ENCODE results near the gene ANO6. TPM values are rescaled to one million over a fixed set of nuclear protein-coding genes. Genes with fewer than 3 reads are reported as not detected.

Gene ANO6
- total and polyA plus RNA-seq, 2 donors (not counting 1 experiment from before 2014, with no cell fraction given) = 6.6 to 19.5 TPM

DNA sequence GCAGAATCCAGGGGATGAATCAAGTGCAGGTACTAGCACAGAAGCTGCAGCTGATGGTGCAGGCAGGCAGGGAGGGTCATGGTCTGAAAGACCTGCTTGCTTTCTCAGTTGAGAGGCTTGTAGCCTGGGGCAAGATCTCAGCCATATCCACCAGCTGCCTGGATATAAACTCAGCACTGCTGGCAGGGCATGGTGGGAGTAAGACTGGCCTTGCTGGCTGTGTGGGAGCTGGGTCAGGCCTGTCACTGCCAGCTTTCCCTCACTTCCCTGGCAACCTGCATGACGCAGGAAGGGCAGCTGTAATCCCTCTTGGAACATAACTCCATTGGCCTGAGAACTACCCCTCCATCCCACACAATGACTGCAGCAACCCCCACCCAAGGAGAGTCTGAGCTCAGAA is 230.1 kb downstream of the ANO6 start:
- no peak overlapping the region for H3K4me3 ChIP-seq (ENCODE audit: control extremely low read depth in 1 of 5, extremely low read depth in 1 of 5, insufficient read depth in 1 of 5, low read depth in 2 of 5, low read length in 4 of 5)
- DNase-seq (no peak), ATAC-seq (ENCODE audit: low read depth) (no peak)
- peaks cover 0 to 4% (median 1%) of the 10 kb centered on the region in 4 experiments for H3K27me3 ChIP-seq (replicated peaks in 1 of 4; ENCODE audit: control extremely low read depth in 1 of 4, control insufficient read depth in 3 of 4, insufficient read depth in 4 of 4, low read length in 3 of 4)
- no peak overlapping the region for H3K9ac ChIP-seq (ENCODE audit: low read length)
- no peak overlapping the region for H2AFZ ChIP-seq (ENCODE audit: insufficient read depth, low read depth, low read length, poor library complexity, severe bottlenecking)
- no peaks in the 10 kb centered on the region for H4K20me1 ChIP-seq (ENCODE audit: control insufficient read depth, insufficient read depth, low read length, poor library complexity, severe bottlenecking)
- H3K79me2 ChIP-seq (ENCODE audit: control insufficient read depth, insufficient read depth, low read length) = no peaks in the 10 kb centered on the region
- H3K27me3 Mint-ChIP-seq = peaks cover 8% of the 10 kb centered on the region
- H3K4me2 ChIP-seq (replicated peaks; ENCODE audit: low read depth, low read length, poor library complexity, severe bottlenecking) = no peak overlapping the region
- H3K27ac Mint-ChIP-seq = no peak overlapping the region
- H3K27ac ChIP-seq (ENCODE audit: low read length in 2 of 2) = no peak overlapping the region
- no peak overlapping the region for H3K4me3 Mint-ChIP-seq
- H3K4me1 ChIP-seq (ENCODE audit: control insufficient read depth in 2 of 2, insufficient read depth in 2 of 2, low read length in 2 of 2) = no peaks in the 10 kb centered on the region
- 100% methylated on average over 1 of the region's 1 CpG for WGBS (ENCODE audit: insufficient coverage)
- TF ChIP-seq EZH2 (IDR thresholded peaks at IDR 0.05; ENCODE audit: borderline replicate concordance, insufficient read depth, low read depth, low read length, poor library complexity, severe bottlenecking) = no peak
- TF ChIP-seq, protein P1, sequence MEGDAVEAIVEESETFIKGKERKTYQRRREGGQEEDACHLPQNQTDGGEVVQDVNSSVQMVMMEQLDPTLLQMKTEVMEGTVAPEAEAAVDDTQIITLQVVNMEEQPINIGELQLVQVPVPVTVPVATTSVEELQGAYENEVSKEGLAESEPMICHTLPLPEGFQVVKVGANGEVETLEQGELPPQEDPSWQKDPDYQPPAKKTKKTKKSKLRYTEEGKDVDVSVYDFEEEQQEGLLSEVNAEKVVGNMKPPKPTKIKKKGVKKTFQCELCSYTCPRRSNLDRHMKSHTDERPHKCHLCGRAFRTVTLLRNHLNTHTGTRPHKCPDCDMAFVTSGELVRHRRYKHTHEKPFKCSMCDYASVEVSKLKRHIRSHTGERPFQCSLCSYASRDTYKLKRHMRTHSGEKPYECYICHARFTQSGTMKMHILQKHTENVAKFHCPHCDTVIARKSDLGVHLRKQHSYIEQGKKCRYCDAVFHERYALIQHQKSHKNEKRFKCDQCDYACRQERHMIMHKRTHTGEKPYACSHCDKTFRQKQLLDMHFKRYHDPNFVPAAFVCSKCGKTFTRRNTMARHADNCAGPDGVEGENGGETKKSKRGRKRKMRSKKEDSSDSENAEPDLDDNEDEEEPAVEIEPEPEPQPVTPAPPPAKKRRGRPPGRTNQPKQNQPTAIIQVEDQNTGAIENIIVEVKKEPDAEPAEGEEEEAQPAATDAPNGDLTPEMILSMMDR (IDR thresholded peaks at IDR 0.05) = no peak
- POLR2A ChIA-PET = no interaction called here
- CTCF ChIA-PET = interaction anchor here (0.7 kb wide), 1 partner anchor 275 kb away, joined by 3 read pairs; no protein-coding TSS in a partner anchor
- no peaks in the 10 kb centered on the region for H3K36me3 ChIP-seq (replicated peaks in 1 of 2; ENCODE audit: control extremely low read depth in 1 of 2, control insufficient read depth in 1 of 2, extremely low read depth in 1 of 2, insufficient read depth in 2 of 2, low read length in 1 of 2)
- H3K9me3 ChIP-seq (ENCODE audit: control extremely low read depth in 1 of 3, control insufficient read depth in 2 of 3, insufficient read depth in 1 of 3, low read length in 2 of 3) = peaks cover 4 to 22% (median 8%) of the 10 kb centered on the region in 3 donors
- intact Hi-C loops (cut with micrococcal nuclease) = no loop called here
- no peaks in the 10 kb centered on the region for H3K4me1 Mint-ChIP-seq
- peaks cover 16% of the 10 kb centered on the region for H3K9me3 Mint-ChIP-seq (ENCODE audit: insufficient read depth)

- no peaks in the 10 kb centered on the region for H3K9me3 ChIP-seq (ENCODE audit: control extremely low read depth in 1 of 3, control insufficient read depth in 2 of 3, insufficient read depth in 1 of 3, low read length in 2 of 3)
- ChIA-PET CTCF (no interaction called here), POLR2A (no interaction called here)
- H2AFZ ChIP-seq (ENCODE audit: insufficient read depth, low read depth, low read length, poor library complexity, severe bottlenecking) = no peak overlapping the region
- H3K4me2 ChIP-seq (replicated peaks; ENCODE audit: low read depth, low read length, poor library complexity, severe bottlenecking) = no peak overlapping the region
- no CpG with 5 or more reads among the region's 1 CpG for WGBS (ENCODE audit: insufficient coverage)
- peaks cover 12% of the 10 kb centered on the region for H3K27me3 Mint-ChIP-seq
- TF ChIP-seq, protein P1 (IDR thresholded peaks at IDR 0.05) = no peak
- TF ChIP-seq EZH2 (IDR thresholded peaks at IDR 0.05; ENCODE audit: borderline replicate concordance, insufficient read depth, low read depth, low read length, poor library complexity, severe bottlenecking) = no peak
- intact Hi-C loops (cut with micrococcal nuclease) = no loop called here
- no peaks in the 10 kb centered on the region for H3K4me1 ChIP-seq (ENCODE audit: control insufficient read depth in 2 of 2, insufficient read depth in 2 of 2, low read length in 2 of 2)
- no peak overlapping the region for H3K27ac ChIP-seq (ENCODE audit: low read length in 2 of 2)
- H3K4me3 Mint-ChIP-seq = no peak overlapping the region
- no peaks in the 10 kb centered on the region for H3K36me3 ChIP-seq (replicated peaks in 1 of 2; ENCODE audit: control extremely low read depth in 1 of 2, control insufficient read depth in 1 of 2, extremely low read depth in 1 of 2, insufficient read depth in 2 of 2, low read length in 1 of 2)
- DNase-seq = no peak
- H3K4me1 Mint-ChIP-seq = no peaks in the 10 kb centered on the region
- H3K27ac Mint-ChIP-seq = no peak overlapping the region
- no peak overlapping the region for H3K4me3 ChIP-seq (ENCODE audit: control extremely low read depth in 1 of 5, extremely low read depth in 1 of 5, insufficient read depth in 1 of 5, low read depth in 2 of 5, low read length in 4 of 5)
- no peaks in the 10 kb centered on the region for H3K9me3 Mint-ChIP-seq (ENCODE audit: insufficient read depth)
- H4K20me1 ChIP-seq (ENCODE audit: control insufficient read depth, insufficient read depth, low read length, poor library complexity, severe bottlenecking) = no peaks in the 10 kb centered on the region
- ATAC-seq (ENCODE audit: low read depth) = no peak
- no peaks in the 10 kb centered on the region for H3K27me3 ChIP-seq (replicated peaks in 1 of 4; ENCODE audit: control extremely low read depth in 1 of 4, control insufficient read depth in 3 of 4, insufficient read depth in 4 of 4, low read length in 3 of 4)
- H3K79me2 ChIP-seq (ENCODE audit: control insufficient read depth, insufficient read depth, low read length) = no peaks in the 10 kb centered on the region
- H3K9ac ChIP-seq (ENCODE audit: low read length) = no peak overlapping the region
These were observed 242.3 kb downstream of the ANO6 start for GRCh38 chr12:45458238-45458637.

Measured in B cell (primary cell).